ENCODE measurements around the gene S100A1. TPM values are rescaled to one million over a fixed set of nuclear protein-coding genes. Genes with fewer than 3 reads are reported as not detected.
A peak's percentile ranks its signal among the peaks of the same experiment; 100 is the strongest.
"Not testable (repeated sequence)": the region's sequence is repeated elsewhere in the genome, so short reads cannot be mapped to it uniquely, and the experiment has no call there.

Gene S100A1
- 1 to 10 TPM in 2 of 4 donors, not detected in 2; 3.7 to 4.4 TPM for total RNA-seq

DNA sequence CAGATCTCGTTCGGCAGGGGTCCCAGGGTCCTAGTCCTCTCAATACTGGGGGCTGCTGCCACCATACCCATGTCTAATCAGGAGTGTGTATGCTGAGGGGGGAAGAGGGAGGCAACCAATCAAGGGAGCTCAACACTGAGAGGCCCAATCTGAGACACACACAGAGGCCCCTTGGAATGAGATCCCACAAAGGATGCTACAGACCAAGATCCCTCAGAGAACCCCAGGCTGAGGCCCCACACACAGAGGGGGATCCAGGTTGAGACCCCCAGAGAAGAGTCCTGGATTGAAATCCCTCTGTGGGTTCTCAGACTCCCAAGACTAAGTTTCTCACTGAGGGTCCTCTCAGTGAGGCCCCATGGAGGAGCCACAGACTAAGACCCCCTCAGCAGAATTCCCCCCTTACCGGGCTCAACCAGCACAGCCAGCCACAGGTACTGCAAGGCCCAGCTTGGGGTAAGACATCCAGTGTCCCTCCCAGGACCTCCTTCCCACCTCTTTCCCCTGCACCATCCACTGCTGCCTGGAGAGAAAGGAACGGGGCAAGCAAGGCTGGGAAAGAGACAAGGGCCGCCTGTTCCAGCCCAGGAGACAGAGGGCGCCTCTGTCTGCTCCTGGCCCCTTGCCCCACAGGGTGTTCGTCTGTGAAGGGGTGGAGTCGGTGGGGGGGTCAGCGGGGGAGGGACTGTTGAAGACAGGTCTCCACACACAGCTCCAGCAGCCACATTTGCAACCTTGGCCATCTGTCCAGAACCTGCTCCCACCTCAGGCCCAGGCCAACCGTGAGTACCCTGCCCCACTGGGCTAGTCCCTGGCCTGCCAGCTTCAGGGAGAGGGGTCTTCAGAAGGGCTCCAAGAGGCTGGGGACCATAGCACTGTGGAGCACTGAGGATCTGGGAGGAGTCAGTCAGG, at the start of gene S100A1:
Gene S100A1, plus strand, starts transcription at position 720 of the 912 bp plus-strand sequence. CDS start 2,088 bp downstream, outside the sequence.
- intact Hi-C loops (cut with DNase I; ENCODE audit: low total_unique reads) (no loop called here), in situ Hi-C loops (cut with MboI; ENCODE audit: low pct_ligation_motif_present in 1 of 4, low pct_unique_long_range_greater_than_20kb in 1 of 4, low sequenced_read_pairs in 3 of 4) (no loop called here)
- no peaks in the 10 kb centered on the region for H3K27me3 ChIP-seq
- H3K4me1 ChIP-seq: peaks cover 8 to 51% (median 29%) of the 10 kb centered on the region in 4 donors
- WGBS, 2 donors (ENCODE audit: low coverage in 1 of 2): 62% methylated on average over 10 of the region's 10 CpGs; no CpG with 5 or more reads in 1 of the 2 donors
- H3K9me3 ChIP-seq: no peaks in the 10 kb centered on the region
- TF ChIP-seq POLR2AphosphoS5 (IDR thresholded peaks at IDR 0.05) (no peak), CTCF (IDR thresholded peaks at IDR 0.05) (peak in 3 of 5 experiments; percentile 0 to 89 (median 77))
- no peak for DNase-seq
- peak within 1 kb of the TSS; percentile 83 to 95 (median 90) for H3K27ac ChIP-seq
- no peaks in the 10 kb centered on the region for H3K36me3 ChIP-seq
- H3K4me3 ChIP-seq: peak within 1 kb of the TSS in 3 of 4 donors; percentile 40 to 49 (median 42)

DNA sequence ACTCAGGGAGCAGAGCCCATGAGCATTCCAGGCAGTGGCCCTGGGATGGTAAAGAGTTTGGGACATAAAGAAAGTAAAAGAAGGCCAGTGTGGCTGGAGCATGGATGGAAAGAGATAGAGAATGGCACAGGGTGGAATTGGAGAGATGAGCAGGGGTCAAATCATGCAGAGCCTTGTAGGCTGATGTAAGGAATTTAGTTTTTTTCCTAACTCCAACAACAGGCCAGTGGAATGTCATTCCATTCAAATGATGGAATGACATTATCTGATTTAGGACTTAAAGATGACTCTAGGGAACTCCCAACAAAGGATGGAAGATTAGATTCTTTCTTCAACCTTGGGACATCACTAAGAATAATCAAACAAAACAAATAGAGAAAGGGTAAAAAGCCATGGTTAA, 49.7 kb upstream of the S100A1 start:
- Histone ChIP-seq H3K27ac (no peak overlapping the region), H3K9me3 (no peaks in the 10 kb centered on the region), H3K36me3 (no peaks in the 10 kb centered on the region), H3K27me3 (no peaks in the 10 kb centered on the region), H3K4me3 (no peak overlapping the region), H3K4me1 (peaks cover 0 to 15% (median 8%) of the 10 kb centered on the region in 4 donors)
- in situ Hi-C loops (cut with MboI; ENCODE audit: low pct_ligation_motif_present in 1 of 4, low pct_unique_long_range_greater_than_20kb in 1 of 4, low sequenced_read_pairs in 3 of 4): loop anchor here in 2 of 4 donors (10.0 to 25.0 kb wide), 2 partner anchors 86 to 216 kb away; partner anchors contain the start of gene S100A9 (in 1 of the 2)
- TF ChIP-seq EP300 (IDR thresholded peaks at IDR 0.05; ENCODE audit: low read depth) (no peak), CTCF (IDR thresholded peaks at IDR 0.05) (no peak), POLR2AphosphoS5 (IDR thresholded peaks at IDR 0.05) (no peak), POLR2A (IDR thresholded peaks at IDR 0.05) (no peak)
- intact Hi-C loops (cut with DNase I; ENCODE audit: low total_unique reads): loop anchor here (5.0 kb wide), 1 partner anchor 34 kb away; the partner anchor contains the start of gene S100A16
- no peak for DNase-seq

DNA sequence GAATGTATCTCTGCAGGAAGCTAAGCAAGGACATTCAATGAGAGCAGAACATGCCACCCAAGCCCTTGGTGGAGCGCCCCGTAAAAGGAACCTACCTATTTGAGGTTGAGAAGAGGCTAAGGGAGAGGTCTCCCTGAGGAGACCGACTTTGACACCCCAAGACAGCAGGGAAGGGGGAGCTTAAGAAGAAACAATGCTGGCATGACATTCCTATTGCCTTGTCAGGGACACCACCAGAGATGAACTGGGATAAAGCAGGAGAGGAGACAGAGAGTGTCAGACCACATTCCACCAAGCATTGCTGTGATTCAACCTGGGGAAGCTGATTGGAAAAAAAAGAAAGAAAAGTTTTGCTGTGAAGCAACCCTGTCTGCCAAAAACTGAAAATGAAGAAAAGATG, 49.3 kb upstream of the S100A1 start:
- 87 to 90% methylated on average over 2 to 3 of the region's 3 CpGs for WGBS, 2 donors (ENCODE audit: low coverage in 1 of 2)
- Histone ChIP-seq H3K4me3 (no peak overlapping the region), H3K36me3 (no peaks in the 10 kb centered on the region), H3K27ac (no peak overlapping the region), H3K9me3 (no peaks in the 10 kb centered on the region), H3K4me1 (peaks cover 0 to 13% (median 8%) of the 10 kb centered on the region in 4 donors), H3K27me3 (no peaks in the 10 kb centered on the region)
- no peak for DNase-seq
- intact Hi-C loops (cut with DNase I; ENCODE audit: low total_unique reads) (loop anchor here (5.0 kb wide), 1 partner anchor 33 kb away; the partner anchor contains the start of gene S100A16), in situ Hi-C loops (cut with MboI; ENCODE audit: low pct_ligation_motif_present in 1 of 4, low pct_unique_long_range_greater_than_20kb in 1 of 4, low sequenced_read_pairs in 3 of 4) (loop anchor here in 2 of 4 donors (10.0 to 25.0 kb wide), 2 partner anchors 86 to 217 kb away; partner anchors contain the start of gene S100A9 (in 1 of the 2))
- TF ChIP-seq EP300 (IDR thresholded peaks at IDR 0.05; ENCODE audit: low read depth) (no peak), CTCF (IDR thresholded peaks at IDR 0.05) (no peak), POLR2AphosphoS5 (IDR thresholded peaks at IDR 0.05) (no peak), POLR2A (IDR thresholded peaks at IDR 0.05) (no peak)

DNA sequence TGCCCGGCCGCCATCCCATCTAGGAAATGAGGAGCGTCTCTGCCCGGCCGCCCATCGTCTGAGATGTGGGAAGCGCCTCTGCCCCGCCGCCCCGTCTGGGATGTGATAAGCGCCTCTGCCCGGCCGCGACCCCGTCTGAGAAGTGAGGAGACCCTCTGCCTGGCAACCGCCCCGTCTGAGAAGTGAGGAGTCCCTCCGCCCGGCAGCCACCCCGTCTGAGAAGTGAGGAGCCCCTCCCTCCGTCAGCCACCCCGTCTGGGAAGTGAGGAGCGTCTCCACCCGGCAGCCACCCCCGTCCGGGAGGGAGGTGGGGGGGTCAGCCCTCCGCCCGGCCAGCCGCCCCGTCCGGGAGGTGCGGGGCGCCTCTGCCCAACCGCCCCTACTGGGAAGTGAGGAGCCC, 45.4 kb upstream of the S100A1 start:
- H3K4me1 ChIP-seq; intact Hi-C loops (cut with DNase I; ENCODE audit: low total_unique reads); H3K36me3 ChIP-seq; H3K27ac ChIP-seq; DNase-seq; H3K4me3 ChIP-seq; H3K9me3 ChIP-seq; H3K27me3 ChIP-seq: not testable (repeated sequence)
- in situ Hi-C loops (cut with MboI; ENCODE audit: low pct_ligation_motif_present in 1 of 4, low pct_unique_long_range_greater_than_20kb in 1 of 4, low sequenced_read_pairs in 3 of 4): loop anchor here in 1 of 4 donors (25.0 kb wide), 1 partner anchor 221 kb away; the partner anchor contains the start of gene S100A9
- 95% methylated on average over 26 of the region's 34 CpGs; no CpG with 5 or more reads in 1 of the 2 donors for WGBS, 2 donors (ENCODE audit: low coverage in 1 of 2)

DNA sequence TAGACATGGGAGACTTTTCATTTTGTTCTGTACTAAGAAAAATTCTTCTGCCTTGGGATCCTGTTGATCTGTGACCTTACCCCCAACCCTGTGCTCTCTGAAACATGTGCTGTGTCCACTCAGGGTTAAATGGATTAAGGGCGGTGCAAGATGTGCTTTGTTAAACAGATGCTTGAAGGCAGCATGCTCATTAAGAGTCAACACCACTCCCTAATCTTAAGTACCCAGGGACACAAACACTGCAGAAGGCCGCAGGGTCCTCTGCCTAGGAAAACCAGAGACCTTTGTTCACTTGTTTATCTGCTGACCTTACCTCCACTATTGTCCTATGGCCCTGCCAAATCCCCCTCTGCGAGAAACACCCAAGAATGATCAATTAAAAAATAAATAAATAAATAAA, 44.7 kb upstream of the S100A1 start:
- H3K4me3 ChIP-seq; intact Hi-C loops (cut with DNase I; ENCODE audit: low total_unique reads); H3K9me3 ChIP-seq; H3K36me3 ChIP-seq; DNase-seq; H3K27me3 ChIP-seq; H3K27ac ChIP-seq; H3K4me1 ChIP-seq: not testable (repeated sequence)
- 87% methylated on average over 2 of the region's 3 CpGs; no CpG with 5 or more reads in 1 of the 2 donors for WGBS, 2 donors (ENCODE audit: low coverage in 1 of 2)
- in situ Hi-C loops (cut with MboI; ENCODE audit: low pct_ligation_motif_present in 1 of 4, low pct_unique_long_range_greater_than_20kb in 1 of 4, low sequenced_read_pairs in 3 of 4): loop anchor here in 1 of 4 donors (25.0 kb wide), 1 partner anchor 221 kb away; the partner anchor contains the start of gene S100A9
